HG03432 (cell line): ENCODE results near the gene CUEDC1.
"Not testable (repeated sequence)": the region's sequence is repeated elsewhere in the genome, so short reads cannot be mapped to it uniquely, and the experiment has no call there.

Experiments used
- ATAC-seq: cut with Tn5 transposase; IDR thresholded peaks from one replicate; pipeline ENCODE4 v1.9.1; 2021; ENCODE audit warnings: mild to moderate bottlenecking, moderate library complexity; ENCODE audit not compliant: unreplicated experiment

Gene CUEDC1

DNA sequence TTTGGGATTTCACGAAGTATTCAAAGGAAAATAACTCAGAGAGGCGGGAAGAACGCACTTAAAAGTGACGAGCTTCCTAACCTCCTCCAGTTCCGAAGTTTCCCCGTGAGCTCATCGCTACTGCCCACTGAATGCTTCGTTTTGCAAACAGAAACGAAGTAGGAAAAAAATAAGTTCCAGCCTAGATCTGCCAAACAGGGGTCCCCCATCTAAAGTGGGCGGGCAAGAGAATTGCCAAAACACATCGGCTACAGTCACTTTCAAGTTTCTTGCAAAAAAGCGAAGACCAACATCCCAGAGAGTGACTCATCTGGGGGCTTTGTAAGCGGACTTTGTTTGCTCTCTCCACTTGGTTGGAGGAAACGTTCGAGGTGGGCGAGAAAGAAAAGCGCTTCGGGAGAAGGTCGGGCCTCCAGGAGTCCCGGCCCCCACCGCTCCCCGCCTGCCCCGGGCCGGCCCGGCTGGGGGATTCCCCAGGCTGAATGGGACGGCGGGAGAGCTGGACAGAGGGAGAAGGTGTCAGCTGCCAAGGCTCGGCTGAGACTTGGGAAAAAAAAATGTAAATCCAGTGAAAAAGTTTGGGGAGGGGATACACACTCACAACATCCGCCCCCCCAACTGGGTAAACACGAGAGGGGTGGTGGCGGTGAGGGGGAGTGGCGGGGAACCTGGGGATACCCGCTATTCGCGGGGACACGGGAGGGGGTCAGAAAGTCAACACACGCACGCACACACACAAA, 31.8 kb upstream of the CUEDC1 start:
- peak; percentile 14 for ATAC-seq

DNA sequence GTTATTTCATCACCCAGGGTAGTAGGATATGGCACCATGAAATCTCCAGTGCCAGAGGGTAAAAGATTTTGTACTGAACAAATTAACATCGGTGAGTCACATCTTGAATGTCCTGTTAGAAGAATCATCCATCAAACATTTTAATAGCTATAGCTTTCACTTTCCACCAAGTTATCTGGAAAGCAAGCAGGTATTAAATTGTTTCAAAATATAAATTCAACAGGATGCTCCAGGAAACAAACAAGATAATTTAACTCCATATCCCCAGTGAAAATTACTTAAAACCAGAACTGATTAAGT, 30.4 kb upstream of the CUEDC1 start:
- ATAC-seq: no peak

DNA sequence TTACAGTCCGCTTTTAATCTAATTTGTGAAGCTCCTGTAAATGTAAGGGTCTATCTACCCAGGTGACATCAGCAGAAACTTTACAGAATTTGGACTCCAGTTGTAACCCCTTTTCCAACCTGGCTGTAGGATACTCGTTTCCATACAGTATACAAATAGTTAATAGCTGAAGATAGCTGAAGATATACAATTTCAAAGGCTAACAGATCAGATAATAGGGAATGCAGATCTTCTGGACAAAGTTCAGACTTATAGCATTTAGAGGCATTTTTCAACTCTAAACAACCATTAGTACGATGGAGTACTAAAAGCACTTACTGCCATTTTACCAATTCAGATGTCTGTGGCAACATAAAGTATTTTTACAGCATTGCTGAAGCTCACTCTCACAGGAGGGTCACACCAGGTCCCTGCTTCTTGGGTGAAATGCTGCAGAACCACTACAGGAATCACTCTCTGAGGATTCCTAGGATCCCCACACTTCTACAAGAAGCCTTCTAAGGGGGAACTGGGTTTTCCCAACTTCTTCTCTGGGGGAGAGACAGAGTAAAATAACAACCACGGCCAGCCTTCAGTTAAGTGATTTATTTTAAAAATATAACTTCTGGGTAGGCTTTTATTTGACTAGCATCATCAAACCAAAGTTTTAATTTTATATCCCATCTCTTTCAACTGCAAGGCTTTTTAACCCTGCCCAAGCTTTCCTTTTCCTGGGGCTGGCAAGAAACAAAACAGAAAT, 29.9 kb upstream of the CUEDC1 start:
- no peak for ATAC-seq

DNA sequence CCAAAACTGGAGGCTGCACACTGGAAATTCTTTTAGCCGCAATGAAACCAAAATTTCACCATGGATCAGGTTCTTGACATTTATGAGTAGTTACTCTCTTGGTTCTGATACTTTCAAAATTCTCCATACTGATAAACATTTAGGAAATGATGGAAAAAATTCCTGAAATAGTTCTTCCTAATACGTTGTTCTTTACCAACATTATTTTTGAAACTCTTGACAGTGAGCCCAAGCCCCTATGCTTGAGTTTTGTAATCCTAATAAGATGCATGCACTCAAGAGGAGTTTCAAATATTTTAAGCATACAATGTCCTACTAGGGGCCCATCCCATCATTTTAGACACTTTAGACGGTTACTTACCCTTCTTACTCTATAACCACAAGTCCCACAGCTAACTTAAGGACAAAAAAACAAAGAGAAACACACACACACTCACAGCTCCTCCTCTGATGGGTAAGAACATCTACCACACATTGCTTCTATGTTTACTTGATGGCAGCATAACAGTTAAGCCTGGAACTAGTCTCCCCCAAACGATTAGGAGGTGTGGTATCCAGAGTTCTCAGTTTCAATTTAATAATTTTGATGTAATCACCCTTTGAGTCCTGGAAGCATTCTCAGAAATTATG, 29.2 kb upstream of the CUEDC1 start:
- no peak for ATAC-seq

DNA sequence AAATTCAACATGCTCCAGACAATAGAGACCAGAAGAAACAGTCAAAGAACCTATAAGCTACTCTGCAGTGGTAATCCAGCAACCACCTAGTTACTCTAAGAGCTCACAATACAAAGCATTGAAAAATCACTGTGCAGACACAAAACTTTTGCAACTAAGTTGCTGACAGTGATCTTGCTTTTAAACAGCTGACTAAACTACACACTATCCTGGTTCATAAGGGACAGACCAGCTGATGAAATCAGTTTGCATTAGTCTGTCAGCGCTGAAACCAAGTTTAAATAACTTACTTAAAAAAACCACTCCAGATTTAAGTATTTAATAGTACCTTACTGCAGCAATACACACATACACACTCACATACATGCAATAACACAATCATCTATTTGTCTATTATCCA, 28.2 kb upstream of the CUEDC1 start:
- no peak for ATAC-seq

DNA sequence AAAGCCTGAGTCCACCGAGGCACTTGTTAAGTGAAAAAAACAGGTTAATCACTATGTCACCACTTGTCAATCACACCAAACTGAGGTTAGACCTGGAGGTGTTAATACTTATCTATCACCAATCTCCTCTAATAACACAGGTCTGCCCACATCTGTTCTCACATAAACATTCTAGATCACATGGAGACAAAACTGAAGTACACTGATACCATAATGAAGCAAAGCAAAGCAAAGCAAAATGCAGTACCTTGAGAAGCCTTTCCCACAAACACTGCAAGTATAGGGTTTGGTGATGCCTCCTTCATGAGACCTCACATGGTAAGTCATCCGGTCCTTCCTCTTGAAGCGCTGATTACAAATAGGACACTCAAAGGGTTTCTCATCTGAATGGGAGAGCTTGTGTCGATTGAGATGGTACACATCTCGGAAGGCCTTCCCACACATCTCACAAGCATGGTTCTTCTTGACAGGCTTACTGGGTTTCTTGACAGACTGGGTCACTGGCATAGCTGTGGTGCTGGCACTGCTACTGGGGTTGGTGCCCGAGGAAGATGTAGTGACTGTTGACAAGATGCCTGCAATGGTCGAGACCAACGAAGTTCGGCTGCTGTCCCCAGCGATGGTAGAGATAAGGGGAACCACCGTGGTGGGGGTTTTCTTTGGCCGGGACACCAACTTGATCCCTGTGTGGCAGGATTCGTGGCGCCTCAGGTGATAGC, 27.4 kb upstream of the CUEDC1 start:
- no peak for ATAC-seq

DNA sequence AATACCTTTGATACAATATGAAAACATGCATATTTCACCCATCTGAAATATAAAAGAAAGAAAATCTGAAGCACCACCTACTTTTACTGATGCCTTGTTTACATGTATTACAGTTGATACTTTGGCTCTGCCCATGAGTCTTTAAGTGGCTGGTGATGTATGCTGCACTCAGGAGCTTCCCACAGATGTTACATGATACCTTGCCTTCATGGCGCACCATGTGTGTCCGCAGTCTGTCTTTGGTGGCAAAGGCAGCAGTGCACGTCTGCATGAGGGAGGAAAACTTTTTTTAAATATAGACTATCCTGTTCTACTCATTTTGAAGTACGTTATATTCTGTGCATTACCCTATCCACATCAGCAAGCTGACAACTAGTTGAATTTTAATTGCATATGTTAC, 25.3 kb upstream of the CUEDC1 start:
- ATAC-seq: no peak

DNA sequence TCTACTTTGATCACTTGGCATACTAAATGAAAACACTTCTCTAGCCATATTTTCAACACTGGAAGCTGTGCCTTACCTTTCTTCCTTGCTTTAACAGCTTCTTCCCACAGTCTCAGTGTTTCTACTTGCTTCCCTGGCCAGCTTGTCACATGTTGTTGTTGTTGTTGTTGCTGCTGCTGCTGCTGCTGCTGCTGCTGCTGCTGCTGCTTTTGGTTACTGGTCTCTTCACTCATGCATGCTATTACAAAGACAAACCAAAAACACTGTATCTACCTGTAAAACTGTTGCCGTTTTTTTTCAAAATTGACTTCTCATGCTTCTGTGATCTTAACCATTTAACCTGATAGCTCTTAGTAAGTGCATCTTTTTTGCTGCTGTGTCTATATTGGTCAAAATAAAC, 23.9 kb upstream of the CUEDC1 start:
- ATAC-seq: no peak

DNA sequence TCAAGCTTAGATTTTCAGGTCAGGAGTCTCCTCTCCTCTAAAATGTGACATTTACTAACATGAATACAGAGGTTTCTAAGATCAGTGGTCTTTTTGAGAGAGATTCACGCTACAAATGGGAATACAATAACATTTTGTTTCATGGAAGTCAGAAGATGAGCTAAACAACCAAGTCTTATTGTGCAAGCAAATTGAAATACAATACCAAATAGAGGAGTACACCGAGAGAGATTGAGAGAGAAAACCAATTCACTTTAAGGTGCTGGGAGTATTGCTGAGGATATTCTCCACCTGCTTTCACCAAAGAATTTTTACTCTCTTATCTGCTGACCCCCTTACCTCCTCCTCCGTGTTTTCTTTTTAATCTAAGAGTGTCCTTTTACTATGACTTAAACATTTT, 21.4 kb upstream of the CUEDC1 start:
- ATAC-seq: no peak

DNA sequence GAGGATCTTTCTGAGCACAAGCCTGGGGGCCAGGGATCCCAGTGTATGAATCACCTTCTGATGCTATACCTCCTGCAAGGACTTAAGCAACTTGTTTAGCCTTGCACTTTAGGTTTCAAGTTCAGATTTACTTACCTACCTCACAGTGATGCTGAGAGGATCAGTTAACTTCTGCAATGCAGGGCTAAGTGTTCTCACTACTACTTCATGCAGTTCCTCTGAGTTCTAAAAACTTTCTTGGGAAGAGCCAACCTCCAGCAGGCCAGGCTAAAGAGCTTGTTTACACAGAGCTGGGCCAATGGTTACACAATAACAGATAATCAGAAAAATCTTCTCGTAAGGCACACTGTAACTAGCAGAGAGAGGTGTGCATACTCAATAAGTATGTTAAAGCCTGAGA, 19.8 kb upstream of the CUEDC1 start:
- no peak for ATAC-seq

DNA sequence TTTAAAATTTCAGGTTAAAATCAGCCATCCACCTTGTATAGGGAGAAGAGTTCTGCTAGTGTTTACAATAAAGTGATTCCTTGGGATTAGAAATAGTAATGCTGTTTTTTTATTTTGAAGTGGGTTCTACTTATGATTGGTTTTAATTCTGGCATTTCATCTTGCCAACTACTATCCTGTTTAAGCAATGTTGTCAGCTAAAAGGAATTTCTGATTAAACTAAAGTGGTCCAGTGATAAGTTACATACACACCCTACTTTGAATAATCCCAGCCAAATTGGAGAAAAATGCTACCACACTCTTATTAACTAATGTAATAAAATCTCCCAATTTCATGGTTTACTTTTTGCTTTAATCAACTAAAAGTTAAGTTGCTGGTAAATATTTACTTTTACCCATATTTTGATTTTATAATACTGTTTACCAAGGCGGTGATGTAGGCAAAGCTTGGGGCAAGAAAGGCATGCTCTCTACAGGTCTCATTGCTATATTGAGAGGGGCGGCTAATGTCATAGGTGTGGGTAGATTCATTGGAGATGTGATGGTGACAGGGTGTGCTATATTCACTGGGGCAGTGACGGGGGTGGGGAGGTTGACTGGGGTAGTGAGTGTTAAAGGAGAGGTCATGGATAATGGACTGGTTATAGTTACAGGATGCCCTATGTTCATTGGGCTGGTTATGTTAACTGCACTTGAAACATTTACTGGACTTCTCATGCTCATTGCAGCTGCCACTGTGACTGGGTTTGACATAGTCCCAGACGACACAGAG, 19.0 kb upstream of the CUEDC1 start:
- not testable (repeated sequence) for ATAC-seq

DNA sequence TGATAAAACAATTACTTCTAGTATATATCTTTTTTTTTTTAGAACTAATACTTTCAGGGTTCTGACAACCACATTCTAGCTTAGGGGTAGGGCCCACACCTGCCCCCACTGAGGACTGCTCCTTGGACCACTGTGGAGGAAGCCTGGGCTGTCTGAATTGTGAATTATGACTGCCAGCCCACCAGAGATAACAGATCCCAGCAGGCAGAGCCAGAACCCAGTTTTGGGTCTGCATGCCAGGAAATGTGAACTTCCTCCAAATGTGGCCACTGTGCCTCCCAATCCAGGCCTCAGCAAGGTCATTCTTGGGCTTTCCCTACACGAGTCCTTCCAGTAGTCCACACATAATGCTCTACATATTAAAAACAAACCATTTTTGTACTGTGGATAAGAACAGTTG, 16.9 kb upstream of the CUEDC1 start:
- no peak for ATAC-seq

DNA sequence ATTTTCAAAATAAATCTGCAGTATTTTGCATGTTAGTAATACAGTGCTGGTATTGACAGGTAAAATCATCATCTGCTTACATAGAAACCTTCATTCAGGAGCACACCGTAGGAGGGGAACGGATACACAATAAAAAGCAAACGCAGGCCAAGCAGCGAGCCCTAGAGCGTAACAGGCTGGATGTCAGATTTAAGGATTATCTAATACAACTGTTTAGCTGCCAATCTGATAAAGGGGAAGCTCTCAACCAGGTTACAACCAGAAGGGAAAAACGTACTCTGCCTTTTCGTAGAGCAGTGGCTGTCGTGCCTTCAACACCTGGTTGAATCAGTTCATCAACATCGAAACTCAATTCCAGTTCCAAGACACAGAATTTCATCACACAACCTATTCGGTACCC, 16.4 kb upstream of the CUEDC1 start:
- no peak for ATAC-seq

DNA sequence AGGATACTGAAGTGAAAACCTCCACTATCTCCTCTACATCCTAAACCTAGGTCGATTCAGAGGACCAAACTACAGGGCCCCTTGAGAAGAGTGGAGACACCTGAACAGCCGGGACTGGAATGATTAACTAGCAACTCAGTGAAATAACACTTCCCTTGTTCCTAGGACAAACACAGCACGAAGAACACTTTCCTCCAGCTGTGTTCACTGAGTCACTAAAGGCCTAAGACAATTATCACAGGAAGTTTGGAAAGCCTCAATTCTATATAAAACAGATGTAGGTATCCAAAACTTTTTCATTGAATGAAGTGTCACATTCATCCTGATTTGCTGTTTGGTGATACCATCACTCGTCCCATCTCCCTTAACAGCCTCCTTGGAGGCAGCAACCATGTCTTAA, 15.5 kb upstream of the CUEDC1 start:
- no peak for ATAC-seq

DNA sequence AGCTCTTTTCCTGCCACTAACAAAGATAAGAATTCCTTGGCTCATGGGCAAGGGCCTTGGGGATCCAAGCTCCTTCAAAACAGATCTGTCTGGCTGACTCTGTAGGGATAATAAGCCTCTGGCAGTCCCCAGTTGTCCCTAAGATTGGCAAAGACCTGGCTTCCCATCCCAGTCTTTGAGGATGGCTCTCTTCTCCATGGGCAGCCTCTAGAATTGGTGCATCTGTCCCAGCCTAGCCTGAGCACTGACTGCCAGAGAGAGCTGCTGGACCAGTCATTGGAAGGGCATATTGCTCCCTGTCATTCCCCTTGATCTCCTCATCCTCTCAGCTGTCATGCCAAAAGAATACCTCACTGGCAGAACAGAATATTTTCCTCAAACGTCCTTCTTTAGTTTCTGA, 13.2 kb upstream of the CUEDC1 start:
- no peak for ATAC-seq

DNA sequence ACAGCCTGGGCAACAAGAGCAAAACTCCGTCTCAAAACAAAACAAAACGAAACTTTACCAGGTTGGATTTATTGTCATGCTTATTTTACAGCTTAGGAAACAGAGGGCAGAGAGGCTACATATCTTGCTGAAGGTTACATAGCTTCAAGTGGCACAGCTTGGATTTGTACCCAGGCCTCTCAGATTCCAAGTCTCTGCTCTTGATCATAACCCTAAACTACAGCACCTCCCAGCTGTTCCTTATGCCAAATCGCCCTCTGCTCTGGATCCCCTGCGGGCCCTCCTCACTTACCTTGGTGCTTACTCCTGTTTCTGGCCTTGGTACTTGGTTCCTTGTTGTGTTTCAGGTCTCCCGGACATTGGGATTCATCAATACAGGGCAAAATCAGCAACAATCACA, 11.7 kb upstream of the CUEDC1 start:
- no peak for ATAC-seq

DNA sequence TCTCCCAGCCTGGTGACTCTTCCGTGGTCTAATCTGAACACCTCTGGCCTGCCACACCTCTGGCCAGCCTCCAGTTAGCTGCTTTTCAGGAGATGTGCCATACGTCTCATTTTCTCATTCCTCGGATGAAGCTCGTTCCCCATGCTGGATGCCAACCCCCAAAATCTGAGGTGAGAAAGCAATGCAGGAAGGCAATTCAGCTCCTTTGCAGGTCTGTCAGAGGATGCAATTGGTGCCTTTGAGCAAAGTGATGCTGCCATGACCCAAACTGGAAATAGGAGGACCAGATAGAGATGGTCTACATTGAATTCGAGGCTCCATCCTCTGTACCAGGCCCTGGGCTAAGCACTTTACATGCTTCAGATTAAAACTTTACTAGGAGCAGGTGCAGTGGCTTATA, 11.0 kb upstream of the CUEDC1 start:
- no peak for ATAC-seq

DNA sequence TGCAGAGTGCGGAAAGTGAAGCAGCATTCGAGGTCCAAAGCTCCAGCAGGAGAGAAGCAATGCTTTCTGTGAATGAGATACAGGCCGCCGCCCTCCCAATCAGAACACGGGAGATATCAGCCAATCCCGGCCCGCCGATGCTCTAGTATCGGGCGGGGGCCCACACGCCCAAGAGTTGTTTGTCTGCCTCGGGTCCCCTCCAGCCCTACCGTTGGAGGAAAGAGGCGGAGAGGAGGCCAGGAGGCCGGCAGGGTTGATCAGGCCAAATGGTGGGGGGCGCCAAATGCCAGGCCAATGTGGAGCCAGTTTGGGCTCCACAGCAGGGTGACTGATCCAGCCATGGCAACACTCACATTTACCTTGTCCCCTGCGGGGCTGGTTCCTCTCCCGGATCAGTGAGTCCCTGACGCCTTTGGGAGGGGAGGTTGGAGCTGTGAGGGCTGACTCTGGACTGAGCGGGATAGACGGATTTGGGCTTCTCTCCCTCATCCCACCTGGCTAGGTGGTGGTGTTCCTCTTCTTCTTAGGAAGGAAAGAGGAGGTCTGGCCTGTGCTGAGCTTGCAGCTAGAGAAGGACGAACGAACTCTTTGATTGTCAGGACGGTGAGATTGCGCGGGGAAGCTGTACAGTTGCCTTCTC, 10.4 kb upstream of the CUEDC1 start:
- no peak for ATAC-seq

DNA sequence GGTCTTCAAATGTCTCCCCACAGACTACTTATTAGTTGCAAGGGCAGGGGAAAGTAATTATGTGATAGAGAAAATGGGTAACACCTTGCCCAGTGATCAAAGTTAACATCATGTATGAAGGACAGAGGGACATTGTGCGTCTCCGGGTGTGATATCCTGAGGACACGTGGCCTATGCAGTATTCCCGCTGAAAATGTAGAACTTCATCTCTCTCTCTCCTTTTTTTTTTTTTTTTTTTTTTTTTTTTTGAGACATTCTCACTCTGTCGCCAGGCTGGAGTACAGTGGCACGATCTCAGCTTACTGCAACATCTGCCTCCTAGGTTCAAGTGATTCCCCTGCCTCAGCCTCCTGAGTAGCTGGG, 7.9 kb upstream of the CUEDC1 start:
- no peak for ATAC-seq

DNA sequence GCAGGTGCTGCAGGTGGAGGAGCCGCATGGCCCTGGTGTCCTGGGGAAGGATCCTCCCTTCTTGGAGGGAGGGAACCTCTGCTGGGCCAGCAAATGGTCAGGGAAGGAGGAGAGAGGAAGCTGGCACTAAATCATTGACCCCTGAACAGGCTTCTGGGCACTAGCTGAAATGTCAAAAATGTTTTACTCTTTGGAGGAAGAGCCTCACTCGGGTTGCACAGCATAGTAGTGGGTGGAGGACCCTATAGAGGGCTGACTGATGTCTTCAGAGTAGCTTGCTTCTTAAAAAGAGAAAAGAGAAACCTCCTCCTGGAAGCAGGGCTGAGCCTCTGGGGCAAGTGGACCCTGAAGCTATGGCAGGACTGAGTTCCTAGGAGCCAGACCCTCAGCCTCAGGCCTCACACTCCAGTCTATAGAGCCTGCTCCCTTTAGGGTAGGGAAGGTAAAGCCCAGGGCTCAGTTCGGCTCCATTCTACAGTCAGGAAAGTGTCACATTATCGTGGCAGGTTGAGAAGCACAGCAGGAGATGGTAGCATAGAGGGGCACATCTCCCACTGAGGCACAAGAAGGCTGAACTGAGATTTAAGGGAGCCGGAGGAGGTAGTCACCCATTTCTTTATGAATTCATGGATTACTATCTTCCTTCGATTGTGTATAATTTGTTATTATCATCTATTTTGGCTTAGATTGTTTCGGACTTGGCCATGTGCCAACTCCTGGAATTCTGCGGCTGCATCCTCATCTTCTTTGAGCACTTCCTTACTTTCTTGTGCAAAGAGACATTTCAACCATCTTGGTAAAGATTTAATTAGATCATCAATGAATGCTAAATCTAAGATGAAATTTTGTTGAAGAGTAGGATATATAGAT, 7.3 kb upstream of the CUEDC1 start:
- no peak for ATAC-seq
